ENCODE measurements around the gene GPT2.
A peak's percentile ranks its signal among the peaks of the same experiment; 100 is the strongest.
"Not testable (repeated sequence)": the region's sequence is repeated elsewhere in the genome, so short reads cannot be mapped to it uniquely, and the experiment has no call there.

The GPT2 gene

GRCh38 chr16:46923513-46924295 is 39.5 kb downstream of the GPT2 start:
- DNase-seq = no peak

- DNase-seq = no peak
Measured at GRCh38 chr16:46924402-46924801, 40.2 kb downstream of the GPT2 start.

- DNase-seq = no peak
Measured at GRCh38 chr16:46926470-46927225, 42.5 kb downstream of the GPT2 start.

GRCh38 chr16:46927273-46927672 is 43.1 kb downstream of the GPT2 start:
- DNase-seq = no peak

GRCh38 chr16:46928811-46929210 is 44.6 kb downstream of the GPT2 start:
- DNase-seq = no peak

- DNase-seq = peak; percentile 18
Measured at GRCh38 chr16:46929378-46930332, 45.5 kb downstream of the GPT2 start.

- DNase-seq = no peak
Measured at GRCh38 chr16:46930861-46931260, 46.7 kb downstream of the GPT2 start.

- no peak for DNase-seq
Measured at GRCh38 chr16:46932802-46933201, 48.6 kb downstream of the GPT2 start.

GRCh38 chr16:46937536-46937935 is 53.4 kb downstream of the GPT2 start:
- DNase-seq = no peak

- not testable (repeated sequence) for DNase-seq
Measured at GRCh38 chr16:46944713-46945112, 60.6 kb downstream of the GPT2 start.

GRCh38 chr16:46947900-46948547 is 63.9 kb downstream of the GPT2 start:
- DNase-seq = peak; percentile 17

- no peak for DNase-seq
Measured at GRCh38 chr16:46948548-46949166, 64.5 kb downstream of the GPT2 start.

GRCh38 chr16:46949241-46949892 is 65.2 kb downstream of the GPT2 start:
- DNase-seq = no peak

GRCh38 chr16:46950009-46950408 is 65.8 kb downstream of the GPT2 start:
- no peak for DNase-seq

- no peak for DNase-seq
Measured at GRCh38 chr16:46954562-46954961, 70.4 kb downstream of the GPT2 start.

- no peak for DNase-seq
Measured at GRCh38 chr16:46961373-46962353, 77.5 kb downstream of the GPT2 start.

- DNase-seq = no peak
Measured at GRCh38 chr16:46962629-46963028, 78.5 kb downstream of the GPT2 start.

- DNase-seq = no peak
Measured at GRCh38 chr16:46968063-46968435, 83.9 kb downstream of the GPT2 start.

- DNase-seq = no peak
Measured at GRCh38 chr16:46970089-46970488, 85.9 kb downstream of the GPT2 start.

GRCh38 chr16:46971271-46971670 is 87.1 kb downstream of the GPT2 start:
- no peak for DNase-seq

All from NCI-H1694 (cell line).